COLO829 (cell line): ENCODE results near the gene RAB40C.

Experiments
- DNase-seq: peaks from one replicate; pipeline ENCODE4 v3.0.0; 2012; ENCODE audit warnings: low spot score

The RAB40C gene

GRCh38 chr16:647173-647902 lies 57.5 kb downstream of the RAB40C start:
- no peak for DNase-seq

GRCh38 chr16:648071-648780 lies 58.4 kb downstream of the RAB40C start:
- no peak for DNase-seq

- DNase-seq, result peak; percentile 95
These were observed 59.1 kb downstream of the RAB40C start, which contains the start of gene WDR90 for GRCh38 chr16:648781-649589. Gene WDR90, plus strand, starts transcription at chr16:649365. Its CDS starts 52 bp downstream, at chr16:649417.

GRCh38 chr16:649631-650030 lies 59.8 kb downstream of the RAB40C start:
- DNase-seq, result no peak

- peak; percentile 57 for DNase-seq
These were observed 62.0 kb downstream of the RAB40C start for GRCh38 chr16:651844-652243.

- no peak for DNase-seq
These were observed 62.8 kb downstream of the RAB40C start for GRCh38 chr16:652454-653305.

GRCh38 chr16:654034-654433 lies 64.2 kb downstream of the RAB40C start:
- no peak for DNase-seq

GRCh38 chr16:657487-657886 lies 67.6 kb downstream of the RAB40C start:
- no peak for DNase-seq

GRCh38 chr16:658679-659571 lies 69.1 kb downstream of the RAB40C start:
- no peak for DNase-seq

- no peak for DNase-seq
These were observed 69.8 kb downstream of the RAB40C start for GRCh38 chr16:659618-660017.

GRCh38 chr16:660132-660458 lies 70.2 kb downstream of the RAB40C start:
- DNase-seq, result no peak

GRCh38 chr16:660459-661183 lies 70.8 kb downstream of the RAB40C start:
- DNase-seq, result peak; percentile 86

GRCh38 chr16:661184-661821 lies 71.4 kb downstream of the RAB40C start:
- DNase-seq, result no peak

- DNase-seq, result no peak
These were observed 72.2 kb downstream of the RAB40C start for GRCh38 chr16:662095-662494.

GRCh38 chr16:662597-662996 lies 72.7 kb downstream of the RAB40C start:
- DNase-seq, result no peak

GRCh38 chr16:666572-666971 lies 76.7 kb downstream of the RAB40C start:
- no peak for DNase-seq

GRCh38 chr16:667113-667779 lies 77.4 kb downstream of the RAB40C start:
- no peak for DNase-seq

- peak; percentile 60 for DNase-seq
These were observed 78.1 kb downstream of the RAB40C start, which contains the start of gene RHOT2 for GRCh38 chr16:667780-668518. Gene RHOT2, plus strand, starts transcription at chr16:668132. Its CDS starts 68 bp downstream, at chr16:668200.
